ENCODE measurements around the gene VDAC2. TPM values are rescaled to one million over a fixed set of nuclear protein-coding genes. Genes with fewer than 3 reads are reported as not detected.

The VDAC2 gene
- total RNA-seq, 1 experiment from 2014 or later: 199 TPM

GRCh38 chr10:75247797-75248196 lies 37.2 kb downstream of the VDAC2 start:
- DNase-seq (ENCODE audit: low read depth): no peak

GRCh38 chr10:75250934-75251333 lies 40.3 kb downstream of the VDAC2 start:
- DNase-seq (ENCODE audit: low read depth): peak; percentile 46

DNA sequence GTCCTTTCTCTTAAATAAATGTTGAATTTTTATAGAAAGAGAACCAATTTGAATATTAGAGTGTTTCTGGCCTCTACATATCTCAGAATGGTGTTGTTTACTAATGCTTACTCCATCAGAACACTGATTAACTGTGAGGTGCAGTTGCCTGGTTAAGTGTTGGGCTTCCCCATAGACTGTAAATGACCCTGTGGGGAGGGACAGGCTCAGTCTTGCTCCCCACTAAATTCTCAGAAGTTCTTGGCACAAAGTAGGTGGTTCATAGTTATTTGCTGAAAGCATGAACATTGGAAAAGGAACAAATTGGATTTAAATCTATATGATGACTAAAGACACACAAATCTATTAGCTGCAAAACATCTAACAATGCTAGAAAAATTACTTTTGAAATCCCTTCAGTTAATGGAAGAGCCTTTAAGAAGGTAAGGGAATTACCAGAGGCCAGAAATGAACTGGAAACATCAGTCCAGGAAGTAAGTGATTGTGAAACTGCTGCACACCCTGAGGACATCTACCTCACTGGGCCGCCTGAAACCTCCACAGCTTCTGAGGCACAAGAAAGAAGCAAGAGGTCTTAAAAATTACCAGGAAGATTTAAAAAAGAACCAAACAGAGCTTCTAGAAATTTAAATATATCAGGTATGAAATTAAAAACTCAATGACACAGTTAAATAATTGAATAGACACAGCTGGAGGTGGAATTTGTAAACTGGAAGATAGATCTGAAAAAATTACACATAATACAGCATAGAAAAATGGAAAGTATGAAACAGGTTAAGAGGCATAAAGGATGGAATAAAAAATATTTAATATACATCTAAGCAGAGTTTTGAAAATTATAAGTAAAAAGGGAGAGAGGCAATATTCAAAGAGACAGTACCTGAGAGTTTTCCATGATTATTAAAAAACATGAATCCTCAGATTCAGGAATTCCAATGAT lies 43.0 kb downstream of the VDAC2 start:
- DNase-seq (ENCODE audit: low read depth): no peak

DNA sequence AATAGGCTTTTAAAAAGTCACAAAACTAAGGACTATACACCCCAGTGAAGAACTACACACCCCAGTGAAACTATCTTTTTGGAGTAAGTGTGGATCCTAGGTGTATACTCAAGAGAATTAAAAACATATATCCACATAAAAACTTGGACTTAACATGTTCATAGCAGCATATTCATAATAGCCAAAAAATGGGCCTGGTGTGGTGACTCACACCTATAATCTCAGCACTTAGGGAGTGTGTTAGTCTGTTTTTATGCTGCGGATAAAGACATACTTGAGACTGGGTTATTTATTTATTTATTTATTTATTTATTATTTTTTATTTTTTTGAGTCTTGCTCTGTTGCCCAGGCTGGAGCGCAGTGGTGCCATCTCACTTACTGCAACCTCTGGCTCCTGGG lies 44.1 kb downstream of the VDAC2 start:
- no peak for DNase-seq (ENCODE audit: low read depth)

GRCh38 chr10:75260990-75261389 lies 50.4 kb downstream of the VDAC2 start:
- no peak for DNase-seq (ENCODE audit: low read depth)

DNA sequence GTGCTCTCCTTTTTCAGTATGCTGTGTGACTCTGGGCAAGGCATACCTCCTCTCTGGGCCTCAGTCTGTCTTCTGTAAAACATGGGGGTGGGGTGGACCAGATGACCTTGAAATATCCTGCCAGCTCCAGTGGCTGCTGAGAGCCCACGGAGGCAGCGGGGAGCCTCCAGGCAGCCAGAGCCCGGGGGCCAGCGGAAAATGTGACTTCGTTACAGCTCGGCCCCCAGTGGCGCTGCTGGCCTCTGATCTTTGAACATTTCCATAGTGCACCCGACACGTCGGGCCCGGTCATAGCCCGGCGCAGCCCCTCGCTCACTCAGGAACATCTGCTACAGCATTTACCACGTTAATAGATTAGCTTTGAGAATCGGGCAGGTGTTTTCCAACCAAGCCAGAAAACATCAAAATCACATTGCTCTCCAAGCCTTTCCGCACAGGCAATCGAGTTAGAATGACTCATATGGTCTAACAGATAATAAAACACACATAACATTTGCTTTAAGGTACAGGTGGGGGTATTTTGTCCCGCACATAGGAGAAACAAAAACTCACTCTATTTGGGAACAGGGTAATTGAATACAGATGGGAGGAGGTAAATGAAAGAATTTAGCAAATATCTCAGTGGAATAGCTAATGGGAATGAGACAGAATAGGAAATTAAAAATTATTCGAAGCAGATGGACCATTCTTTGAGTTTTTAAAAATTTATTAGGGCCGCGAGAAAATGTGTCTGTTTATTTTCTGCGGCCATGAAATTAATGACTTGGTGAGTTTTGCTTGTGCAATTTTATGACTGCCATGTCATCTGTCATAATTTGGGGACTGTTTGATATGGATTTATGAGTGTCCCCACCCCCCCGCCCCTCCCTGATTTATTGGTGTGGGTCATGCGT lies 51.5 kb downstream of the VDAC2 start:
- no peak for DNase-seq (ENCODE audit: low read depth)

DNA sequence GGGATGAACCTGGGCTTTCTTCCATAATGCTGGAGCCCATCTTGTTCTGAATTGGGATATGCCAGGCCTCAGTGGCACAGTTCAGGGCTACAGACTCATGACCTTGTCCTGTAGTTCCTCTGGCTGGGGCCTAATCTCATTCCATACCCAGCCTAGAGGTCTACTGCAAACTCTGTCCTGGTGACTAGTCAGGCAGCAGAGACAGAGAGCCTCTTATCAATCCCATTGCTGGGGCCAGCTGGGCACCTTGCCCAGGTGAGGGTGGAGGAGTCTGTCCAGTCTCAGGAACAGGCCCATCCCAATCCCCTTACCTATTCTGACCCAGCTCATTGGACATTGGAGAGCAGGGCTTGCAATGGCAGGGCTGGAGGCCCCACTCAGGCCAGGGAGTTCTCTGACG lies 53.2 kb downstream of the VDAC2 start:
- DNase-seq (ENCODE audit: low read depth): no peak

GRCh38 chr10:75265856-75266255 lies 55.3 kb downstream of the VDAC2 start:
- no peak for DNase-seq (ENCODE audit: low read depth)

- no peak for DNase-seq (ENCODE audit: low read depth)
These were observed 56.3 kb downstream of the VDAC2 start for GRCh38 chr10:75266945-75267344.

DNA sequence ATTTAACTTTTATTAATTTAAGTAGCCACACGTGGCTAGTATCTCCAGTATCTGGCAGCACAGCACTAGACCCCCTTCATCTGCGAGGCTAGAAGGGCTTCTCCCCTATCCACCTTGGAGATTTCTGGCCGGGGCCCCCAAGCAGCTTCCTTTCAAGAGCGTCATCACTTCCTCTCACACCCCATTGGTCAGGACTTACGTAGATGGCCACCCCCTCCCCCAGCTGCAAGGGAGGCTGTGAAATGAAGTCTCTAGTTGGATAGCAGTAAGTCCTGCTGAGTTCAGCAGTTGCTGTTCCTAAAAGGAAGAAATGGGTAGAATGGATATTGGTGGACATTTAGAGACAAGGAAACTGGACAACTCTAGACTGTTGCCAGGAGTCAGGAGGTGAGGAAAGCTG lies 59.0 kb downstream of the VDAC2 start:
- peak; percentile 20 for DNase-seq (ENCODE audit: low read depth)

DNA sequence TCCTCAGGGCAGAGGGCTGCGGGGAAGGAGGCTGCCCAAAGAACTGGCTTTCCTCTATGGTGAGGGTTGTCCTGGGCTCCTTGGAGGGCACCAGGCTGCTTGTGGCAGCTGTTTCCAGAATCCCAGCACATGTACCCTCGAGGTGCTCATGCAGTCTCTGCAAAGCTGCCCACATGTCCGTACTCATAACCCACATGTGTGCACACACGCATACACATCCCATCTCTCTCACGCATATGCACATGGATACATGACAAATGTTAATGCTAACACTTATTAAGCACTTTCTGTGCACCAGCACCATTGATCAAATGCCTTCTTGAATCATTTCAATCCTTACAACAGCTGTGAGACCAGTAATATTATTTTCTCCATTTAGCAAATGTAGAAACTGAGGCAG lies 61.5 kb downstream of the VDAC2 start:
- DNase-seq (ENCODE audit: low read depth): no peak

DNA sequence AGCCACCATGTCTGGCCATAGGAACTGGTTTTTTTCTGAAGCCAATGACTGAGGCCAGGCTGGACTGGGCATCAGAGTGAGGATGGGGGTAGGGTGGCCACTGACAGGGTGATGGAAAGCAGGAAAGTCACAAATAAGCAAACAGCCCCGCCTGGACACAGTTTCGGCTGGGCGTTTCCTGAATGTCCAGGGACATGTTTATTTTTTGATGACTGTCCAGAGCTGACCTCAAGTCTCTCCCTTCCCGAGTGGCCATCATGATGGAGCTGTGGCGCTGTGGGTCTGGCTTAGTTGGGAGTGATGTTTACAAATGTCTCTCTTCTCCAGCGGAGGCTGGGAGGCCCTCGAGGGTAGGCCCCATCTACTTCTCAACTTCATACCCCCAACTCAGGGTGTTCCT lies 62.3 kb downstream of the VDAC2 start:
- no peak for DNase-seq (ENCODE audit: low read depth)

- DNase-seq (ENCODE audit: low read depth): no peak
These were observed 65.7 kb downstream of the VDAC2 start for GRCh38 chr10:75276069-75276872.

- DNase-seq (ENCODE audit: low read depth): no peak
These were observed 69.6 kb downstream of the VDAC2 start for GRCh38 chr10:75280236-75280635.

Small RNAs within 50 kb of the gene (small RNA-seq; reads per million reads assigned to genes)
- gene HMGA1P5: not detected
- gene RPL39P25: not detected

Other genes with a start within 250 kb of the VDAC2 start
- gene SAMD8, start 99.1 kb upstream of the VDAC2 start, total RNA-seq (2014; rRNA removed; shearing (Covaris generic)): 9.9 and 15.2 TPM in 2 replicates
- 30.1 and 30.4 TPM in 2 replicates for gene COMTD1, start 25.2 kb downstream of the VDAC2 start, total RNA-seq (2014; rRNA removed; shearing (Covaris generic))
- 1.8 and 2.8 TPM in 2 replicates for gene ZNF503, start 191.0 kb downstream of the VDAC2 start, total RNA-seq (2014; rRNA removed; shearing (Covaris generic))
- not detected in 2 replicates for gene LRMDA, start 220.8 kb downstream of the VDAC2 start, total RNA-seq (2014; rRNA removed; shearing (Covaris generic))

All from HT1080 (cell line).